Kidney (tissue), 14 donors: ENCODE results near the gene ZNF446. TPM values are rescaled to one million over a fixed set of nuclear protein-coding genes. Genes with fewer than 3 reads are reported as not detected.
A peak's percentile ranks its signal among the peaks of the same experiment; 100 is the strongest.

ENCODE experiments used
- DNase-seq, 5 donors: peaks; one replicate each; pipeline ENCODE4 v3.0.0-alpha.2; 2013 to 2020
- FAIRE-seq: peaks from 2 replicates; lab custom pipeline; 2012; peaks lifted over from hg19 to GRCh38; lab: Jason Lieb, UNC
- H3K27ac ChIP-seq, 2 donors: one replicate each; pipeline ENCODE4 v1.7.0; 2013; ENCODE audit warnings: low read depth in 2 of 2, low read length in 2 of 2, inconsistent platforms in 1 of 2
- H3K27me3 ChIP-seq: one replicate; pipeline ENCODE4 v1.7.1; 2013; ENCODE audit warnings: low read length, inconsistent platforms; ENCODE audit not compliant: control insufficient read depth, insufficient read depth
- H3K36me3 ChIP-seq, 3 donors: one replicate each; pipeline versions ENCODE4 v1.7.0 to v1.7.1; 2013; ENCODE audit warnings: low read length in 3 of 3, control low read depth in 1 of 3, inconsistent platforms in 1 of 3; ENCODE audit not compliant: insufficient read depth in 3 of 3, control insufficient read depth in 2 of 3
- H3K4me1 ChIP-seq, 3 donors: one replicate each; pipeline versions ENCODE4 v1.7.0 to v1.7.1; 2013; ENCODE audit warnings: low read length in 3 of 3, inconsistent platforms in 1 of 3, low read depth in 1 of 3; ENCODE audit not compliant: control insufficient read depth in 2 of 3, insufficient read depth in 2 of 3
- H3K4me3 ChIP-seq, 3 donors: one replicate each; pipeline versions ENCODE4 v1.7.0 to v1.8.1; 2013; ENCODE audit warnings: low read length in 3 of 3, control low read depth in 1 of 3, inconsistent platforms in 1 of 3
- H3K9ac ChIP-seq, 3 donors: one replicate each; pipeline versions ENCODE4 v1.7.0 to v1.7.1; 2013; ENCODE audit warnings: low read length in 3 of 3, control low read depth in 1 of 3, inconsistent platforms in 1 of 3
- H3K9me3 ChIP-seq, 3 donors: one replicate each; pipeline versions ENCODE4 v1.7.0 to v1.7.1; 2013; ENCODE audit warnings: low read length in 3 of 3, control low read depth in 1 of 3, inconsistent platforms in 1 of 3; ENCODE audit not compliant: control insufficient read depth in 2 of 3, insufficient read depth in 1 of 3
- CTCF ChIP-seq: IDR thresholded peaks from 3 replicates; pipeline ENCODE4 v1.5.1; 2012; ENCODE audit warnings: mild to moderate bottlenecking, moderate library complexity, borderline replicate concordance; ENCODE audit not compliant: insufficient read depth; ENCODE audit errors: extremely low read depth
- intact Hi-C: fragments of 100-400 bp; cut with DNase I; formaldehyde crosslinking; loops from one replicate; pipeline ENCODE4 v1.11.1; 2022
- polyA plus RNA-seq: library from polyadenylated mRNA; stranded (reverse); fragments of 350-450 nt; fragmentation: Illumina TruSeq; extraction: RNeasy Lipid Tissue Mini Kit (QIAGEN cat#74804); gene quantifications from one replicate; pipeline ENCODE4 v1.2.3, GENCODE V29; 2014; ENCODE audit warnings: low read depth, low replicate concordance; ENCODE audit not compliant: insufficient read depth
- total RNA-seq: library from RNA; stranded (reverse); fragmentation: NEBNext Ultra II Directional; extraction: Animal tissue kit (Norgen Biotek cat#: 25700); gene quantifications from one replicate; pipeline ENCODE4 v1.2.1, GENCODE V29; 2021
- donor health status: control.
- donor health status: control.
- donor health status: control.
- donor health status: control.
- donor health status: control.
- donor health status: DM: yes; HTN: yes; CAD: no.
- donor health status: Normal renal cell carcinoma (clear cell type).

ZNF446 gene
- total and polyA plus RNA-seq, 2 donors from 2014 or later: 12.6 to 13.3 TPM

GRCh38 chr19:58479736-58480480 lies 3.8 kb downstream of the ZNF446 start:
- intact Hi-C loops: no loop called here
- no peaks in the 10 kb centered on the region for H3K9me3 ChIP-seq
- no peak overlapping the region for H3K4me3 ChIP-seq
- FAIRE-seq (no peak), DNase-seq (peak in 1 of 5 donors; percentile 64)
- no peak for TF ChIP-seq CTCF
- peaks cover 0 to 3% (median 2%) of the 10 kb centered on the region in 3 donors for H3K36me3 ChIP-seq
- no peaks in the 10 kb centered on the region for H3K27me3 ChIP-seq
- peaks cover 0 to 10% (median 9%) of the 10 kb centered on the region in 3 donors for H3K4me1 ChIP-seq
- H3K27ac ChIP-seq: no peak overlapping the region
- no peak overlapping the region for H3K9ac ChIP-seq

- Histone ChIP-seq H3K9ac (no peak overlapping the region), H3K27me3 (no peaks in the 10 kb centered on the region), H3K4me3 (no peak overlapping the region), H3K9me3 (no peaks in the 10 kb centered on the region), H3K27ac (no peak overlapping the region), H3K36me3 (peaks cover 0 to 3% (median 2%) of the 10 kb centered on the region in 3 donors), H3K4me1 (peaks cover 0 to 6% (median 4%) of the 10 kb centered on the region in 3 donors)
- FAIRE-seq: no peak
- intact Hi-C loops: no loop called here
- no peak for DNase-seq
- TF ChIP-seq CTCF: no peak
Observed at GRCh38 chr19:58480481-58480830, 4.3 kb downstream of the ZNF446 start.

GRCh38 chr19:58480831-58481230 lies 4.7 kb downstream of the ZNF446 start:
- DNase-seq: peak in 1 of 5 donors; percentile 53
- no peak for TF ChIP-seq CTCF
- intact Hi-C loops: no loop called here

GRCh38 chr19:58482372-58482771 lies 6.2 kb downstream of the ZNF446 start:
- intact Hi-C loops: no loop called here
- no peak overlapping the region for H3K27ac ChIP-seq
- H3K36me3 ChIP-seq: peaks cover 0 to 3% (median 2%) of the 10 kb centered on the region in 3 donors
- H3K4me3 ChIP-seq: no peak overlapping the region
- DNase-seq: peak in 1 of 5 donors; percentile 35
- H3K27me3 ChIP-seq: no peaks in the 10 kb centered on the region
- H3K9me3 ChIP-seq: no peaks in the 10 kb centered on the region
- no peak overlapping the region for H3K9ac ChIP-seq
- no peak for TF ChIP-seq CTCF
- no peaks in the 10 kb centered on the region for H3K4me1 ChIP-seq
- no peak for FAIRE-seq

More at GRCh38 chr19:58480831-58481230, 4.7 kb downstream of the ZNF446 start:
- H3K27ac ChIP-seq: no peak overlapping the region
- H3K4me1 ChIP-seq: peaks cover 0 to 6% (median 4%) of the 10 kb centered on the region in 3 donors
- no peaks in the 10 kb centered on the region for H3K9me3 ChIP-seq
- H3K9ac ChIP-seq: no peak overlapping the region
- no peak for FAIRE-seq
- no peak overlapping the region for H3K4me3 ChIP-seq
- H3K27me3 ChIP-seq: no peaks in the 10 kb centered on the region
- peaks cover 0 to 3% (median 2%) of the 10 kb centered on the region in 3 donors for H3K36me3 ChIP-seq
